ENCODE results near the gene CFAP161.

Gene CFAP161

DNA sequence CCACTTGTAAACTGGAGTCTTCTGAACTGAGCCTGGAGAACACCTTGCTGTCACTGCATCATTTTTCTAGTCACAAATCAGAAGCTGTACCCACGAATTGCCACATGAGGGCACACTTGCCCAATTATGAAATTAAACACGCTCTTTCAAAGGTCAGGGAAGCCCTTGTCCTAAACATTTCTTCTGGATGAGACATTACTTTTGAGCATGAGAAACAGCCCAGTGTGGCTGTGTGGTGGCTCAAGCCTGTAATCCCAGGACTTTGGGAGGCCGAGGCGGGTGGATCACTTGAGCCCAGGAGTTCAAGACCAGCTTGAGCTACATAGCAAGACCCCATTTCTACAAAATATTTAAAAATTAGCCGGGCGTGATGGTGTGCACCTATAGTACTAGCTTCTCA is 27.5 kb upstream of the CFAP161 start:
- no peak overlapping the region for H3K4me3 ChIP-seq (ENCODE audit: low read depth, low read length)
- TF ChIP-seq, protein P1, sequence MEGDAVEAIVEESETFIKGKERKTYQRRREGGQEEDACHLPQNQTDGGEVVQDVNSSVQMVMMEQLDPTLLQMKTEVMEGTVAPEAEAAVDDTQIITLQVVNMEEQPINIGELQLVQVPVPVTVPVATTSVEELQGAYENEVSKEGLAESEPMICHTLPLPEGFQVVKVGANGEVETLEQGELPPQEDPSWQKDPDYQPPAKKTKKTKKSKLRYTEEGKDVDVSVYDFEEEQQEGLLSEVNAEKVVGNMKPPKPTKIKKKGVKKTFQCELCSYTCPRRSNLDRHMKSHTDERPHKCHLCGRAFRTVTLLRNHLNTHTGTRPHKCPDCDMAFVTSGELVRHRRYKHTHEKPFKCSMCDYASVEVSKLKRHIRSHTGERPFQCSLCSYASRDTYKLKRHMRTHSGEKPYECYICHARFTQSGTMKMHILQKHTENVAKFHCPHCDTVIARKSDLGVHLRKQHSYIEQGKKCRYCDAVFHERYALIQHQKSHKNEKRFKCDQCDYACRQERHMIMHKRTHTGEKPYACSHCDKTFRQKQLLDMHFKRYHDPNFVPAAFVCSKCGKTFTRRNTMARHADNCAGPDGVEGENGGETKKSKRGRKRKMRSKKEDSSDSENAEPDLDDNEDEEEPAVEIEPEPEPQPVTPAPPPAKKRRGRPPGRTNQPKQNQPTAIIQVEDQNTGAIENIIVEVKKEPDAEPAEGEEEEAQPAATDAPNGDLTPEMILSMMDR (IDR thresholded peaks at IDR 0.05; ENCODE audit: borderline replicate concordance, insufficient read depth, low read depth, low read length): peak; percentile 65; the same call in 1 of the 2 replicates

DNA sequence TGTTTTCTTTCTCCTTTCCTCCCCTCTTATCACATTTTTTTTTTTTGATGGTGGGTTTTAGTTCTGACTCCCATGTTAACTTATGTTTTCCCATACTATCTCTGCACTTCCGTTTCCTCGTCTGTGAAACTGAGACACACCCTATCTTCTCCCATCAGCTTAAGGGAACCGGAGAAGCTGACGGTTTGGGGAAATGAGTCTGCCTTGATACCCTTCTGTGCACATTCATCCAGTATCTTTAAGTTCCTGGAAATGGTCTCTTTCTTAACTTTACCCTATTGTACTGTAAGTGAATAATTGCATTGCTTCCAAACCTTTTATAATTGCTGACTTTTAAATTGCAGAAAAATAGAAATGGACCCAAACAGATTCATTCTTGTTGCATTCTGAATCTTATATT is 26.2 kb upstream of the CFAP161 start:
- TF ChIP-seq, protein P1 (IDR thresholded peaks at IDR 0.05; ENCODE audit: borderline replicate concordance, insufficient read depth, low read depth, low read length): no peak
- no peak overlapping the region for H3K4me3 ChIP-seq (ENCODE audit: low read depth, low read length)

DNA sequence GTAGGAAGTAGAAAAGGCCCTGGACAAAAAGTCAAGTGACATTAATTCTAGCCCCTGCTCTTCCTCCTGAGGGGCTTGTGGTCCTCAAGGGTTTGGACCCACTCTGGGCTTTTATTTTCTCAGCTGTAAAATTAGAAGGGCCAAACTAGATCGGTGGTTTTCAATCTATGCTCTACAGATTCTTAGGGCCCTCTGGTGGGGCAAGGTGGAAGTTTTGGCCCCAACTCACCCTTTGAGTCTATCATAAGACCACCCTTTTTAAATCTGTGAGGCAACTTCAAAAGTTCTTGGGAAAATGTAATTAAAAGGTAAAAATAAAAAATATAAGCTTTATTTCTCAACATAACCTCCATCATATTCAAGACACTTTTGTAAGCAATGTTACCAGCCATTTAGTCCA is 25.6 kb upstream of the CFAP161 start:
- TF ChIP-seq, protein P1 (IDR thresholded peaks at IDR 0.05; ENCODE audit: borderline replicate concordance, insufficient read depth, low read depth, low read length): peak; percentile 62
- no peak overlapping the region for H3K4me3 ChIP-seq (ENCODE audit: low read depth, low read length)

DNA sequence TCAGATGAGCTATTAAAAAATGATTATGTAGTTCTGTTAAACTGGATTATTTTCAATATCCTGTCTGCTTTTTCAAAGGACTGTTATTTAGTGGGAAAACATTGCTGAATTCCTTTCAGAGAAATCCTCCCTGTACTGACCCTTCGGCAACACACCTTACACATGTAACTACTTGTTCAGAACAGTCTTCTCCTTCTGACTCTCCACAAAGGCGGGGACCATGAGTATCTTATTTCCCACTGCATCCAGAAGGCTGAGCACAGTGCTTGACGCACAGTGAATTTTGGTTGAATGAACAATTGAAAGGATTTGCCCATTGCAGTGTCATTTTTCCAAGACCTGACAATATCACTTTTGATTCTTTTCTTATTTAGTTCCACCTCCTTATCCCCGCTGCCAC is 23.1 kb upstream of the CFAP161 start:
- TF ChIP-seq, protein P1 (IDR thresholded peaks at IDR 0.05; ENCODE audit: borderline replicate concordance, insufficient read depth, low read depth, low read length): no peak
- no peak overlapping the region for H3K4me3 ChIP-seq (ENCODE audit: low read depth, low read length)

DNA sequence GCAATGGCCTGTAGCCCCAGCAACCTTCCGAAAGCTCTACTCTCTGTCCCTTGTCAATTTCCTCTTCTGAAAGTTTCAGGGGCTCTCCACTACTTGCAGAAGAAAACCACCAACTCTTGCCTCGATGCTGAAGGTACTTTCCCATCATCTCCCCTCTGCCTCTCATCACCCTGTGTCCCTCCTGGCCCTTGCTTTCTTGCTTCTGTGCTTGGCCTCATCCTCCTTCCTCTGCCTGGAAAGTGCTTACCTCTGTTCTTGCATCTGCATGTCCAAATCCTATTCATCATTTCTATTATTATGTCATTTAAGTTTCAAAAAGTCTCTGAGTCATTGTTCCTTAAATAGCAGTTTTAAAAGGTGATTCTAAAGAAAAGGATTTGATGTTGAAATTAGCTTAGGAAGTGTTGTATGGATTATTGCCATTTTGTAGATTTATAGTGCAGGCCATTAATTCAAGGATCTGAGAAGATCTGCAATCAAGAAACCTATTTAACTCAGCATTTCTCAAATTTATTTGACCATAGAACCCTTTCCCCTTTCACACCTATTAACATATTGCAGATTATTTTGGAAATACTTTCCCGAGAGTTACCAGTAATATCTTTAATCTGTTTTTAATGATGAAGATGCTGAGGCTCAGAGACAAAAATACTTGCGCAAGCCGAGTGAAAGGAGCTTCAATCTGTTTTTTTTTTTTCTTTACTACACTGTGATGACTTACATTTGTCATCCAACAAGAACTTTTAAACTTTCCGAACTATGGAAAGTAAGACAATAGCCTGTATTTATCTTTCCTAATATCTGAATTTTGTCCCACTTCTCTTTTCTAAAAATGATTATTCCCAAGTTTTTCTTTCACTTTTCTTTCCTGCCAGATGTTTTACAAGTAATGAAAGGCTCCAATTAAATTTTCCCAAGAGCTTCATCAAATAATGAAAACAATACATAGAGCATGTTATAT is 22.3 kb upstream of the CFAP161 start:
- TF ChIP-seq, protein P1 (IDR thresholded peaks at IDR 0.05; ENCODE audit: borderline replicate concordance, insufficient read depth, low read depth, low read length): no peak
- H3K4me3 ChIP-seq (ENCODE audit: low read depth, low read length): no peak overlapping the region

DNA sequence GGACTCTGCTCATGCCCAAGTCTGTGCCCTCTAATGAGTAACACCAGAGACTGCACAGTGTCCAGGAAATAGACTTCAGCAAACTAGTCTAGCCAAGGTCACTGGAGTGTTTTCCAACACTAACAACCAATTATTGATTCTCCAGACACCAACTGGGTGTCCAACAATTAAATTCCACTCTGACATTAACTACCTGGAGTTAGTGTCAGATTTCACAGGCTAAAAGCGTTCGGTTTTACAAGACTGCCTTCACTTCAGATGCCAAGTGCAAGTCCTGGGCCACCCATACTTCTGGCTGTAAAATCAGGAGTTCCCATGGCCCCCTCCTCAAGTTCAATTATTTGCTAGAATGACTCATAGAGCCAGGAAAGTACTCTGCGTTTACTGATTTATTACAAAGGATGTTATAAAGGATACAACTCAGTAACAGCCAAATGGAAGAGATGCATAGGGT is 20.8 kb upstream of the CFAP161 start:
- no peak overlapping the region for H3K4me3 ChIP-seq (ENCODE audit: low read depth, low read length)
- TF ChIP-seq, protein P1 (IDR thresholded peaks at IDR 0.05; ENCODE audit: borderline replicate concordance, insufficient read depth, low read depth, low read length): no peak

DNA sequence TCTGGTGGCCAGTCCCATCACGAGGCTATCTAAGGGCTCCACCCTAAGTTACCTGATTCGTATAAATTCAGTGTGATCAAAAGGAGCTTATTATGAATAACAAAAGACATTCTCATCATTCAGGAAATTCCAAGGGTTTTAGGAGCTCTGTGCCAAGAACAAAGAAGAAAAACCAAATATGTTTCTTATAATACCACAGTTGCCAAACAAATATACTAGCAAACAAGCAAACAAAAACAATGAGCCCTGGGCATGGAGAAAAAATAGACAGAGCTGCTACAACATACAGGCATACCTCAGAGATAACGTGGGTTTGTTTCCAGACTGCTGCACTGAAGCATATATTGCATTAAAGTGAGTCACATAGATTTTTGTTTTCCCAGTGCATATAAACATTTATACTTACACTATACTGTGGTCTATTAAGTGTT is 20.2 kb upstream of the CFAP161 start:
- no peak overlapping the region for H3K4me3 ChIP-seq (ENCODE audit: low read depth, low read length)
- TF ChIP-seq, protein P1 (IDR thresholded peaks at IDR 0.05; ENCODE audit: borderline replicate concordance, insufficient read depth, low read depth, low read length): no peak

All from GM12875 (cell line).